Neuronal stem cell (in vitro differentiated cells): ENCODE data around the gene CORO1C.

Experiments
- DNase-seq: peaks from one replicate; pipeline ENCODE4 v3.0.0-alpha.2; 2013; ENCODE audit warnings: low spot score
- H2AFZ ChIP-seq: one replicate; pipeline ENCODE4 v1.6.1; 2013; ENCODE audit warnings: mild to moderate bottlenecking, low read length, inconsistent platforms
- H2AK5ac ChIP-seq: 2 replicates; pipeline ENCODE4 v1.6.1; 2013; ENCODE audit warnings: low read depth, mild to moderate bottlenecking, inconsistent platforms, low read length, moderate library complexity, mixed read lengths
- H2BK120ac ChIP-seq: 2 replicates; pipeline ENCODE4 v1.6.1; 2013; ENCODE audit warnings: low read depth, mild to moderate bottlenecking, inconsistent platforms, low read length, moderate library complexity, mixed read lengths
- H2BK12ac ChIP-seq: one replicate; pipeline ENCODE4 v1.6.1; 2013; ENCODE audit warnings: low read length, inconsistent platforms
- H2BK15ac ChIP-seq: 2 replicates; pipeline ENCODE4 v1.6.1; 2013; ENCODE audit warnings: mild to moderate bottlenecking, low read length, inconsistent platforms, mixed read lengths
- H2BK5ac ChIP-seq: one replicate; pipeline ENCODE4 v1.6.1; 2013; ENCODE audit warnings: inconsistent platforms, mild to moderate bottlenecking, low read length, moderate library complexity
- H3K14ac ChIP-seq: one replicate; pipeline ENCODE4 v1.6.1; 2013; ENCODE audit warnings: low read length, inconsistent platforms
- H3K18ac ChIP-seq: 2 replicates; pipeline ENCODE4 v1.6.1; 2013; ENCODE audit warnings: low read length, inconsistent platforms
- H3K23ac ChIP-seq: 2 replicates; pipeline ENCODE4 v1.6.1; 2013; ENCODE audit warnings: low read depth, mild to moderate bottlenecking, mixed read lengths, low read length, inconsistent platforms; ENCODE audit not compliant: poor library complexity
- H3K27ac ChIP-seq: replicated peaks from 3 replicates; pipeline ENCODE4 v1.5.1; 2013; ENCODE audit warnings: low read length, inconsistent platforms
- H3K27me3 ChIP-seq, 3 experiments: 2 replicates each; pipeline ENCODE4 v1.6.1; 2013; ENCODE audit warnings: low read length in 3 of 3, mild to moderate bottlenecking in 2 of 3, inconsistent platforms in 1 of 3, low read depth in 1 of 3, mixed read lengths in 1 of 3, moderate library complexity in 1 of 3; ENCODE audit not compliant: control insufficient read depth in 3 of 3, insufficient read depth in 3 of 3
- H3K36me3 ChIP-seq, 2 donors: replicated peaks in 1 of 2; 2 replicates each; pipeline ENCODE4 v1.6.1; 2013; ENCODE audit warnings: low read length in 2 of 2; ENCODE audit not compliant: control insufficient read depth in 2 of 2, insufficient read depth in 2 of 2
- H3K4ac ChIP-seq: 2 replicates; pipeline ENCODE4 v1.6.1; 2013; ENCODE audit warnings: inconsistent platforms, mild to moderate bottlenecking, low read length, moderate library complexity
- H3K4me1 ChIP-seq, 2 donors: 1 replicate in 1 of 2; 2 replicates in 1 of 2; pipeline ENCODE4 v1.6.1; 2013; ENCODE audit warnings: low read length in 2 of 2, low read depth in 1 of 2; ENCODE audit not compliant: control insufficient read depth in 2 of 2, insufficient read depth in 1 of 2
- H3K4me2 ChIP-seq: one replicate; pipeline ENCODE4 v1.6.1; 2013; ENCODE audit warnings: mild to moderate bottlenecking, low read length, inconsistent platforms; ENCODE audit not compliant: insufficient read depth, poor library complexity, severe bottlenecking
- H3K4me3 ChIP-seq, 2 donors: 2 replicates each; pipeline ENCODE4 v1.5.1; 2013; ENCODE audit warnings: low read length in 2 of 2, mild to moderate bottlenecking in 2 of 2, inconsistent platforms in 1 of 2, moderate library complexity in 1 of 2
- H3K79me1 ChIP-seq: one replicate; pipeline ENCODE4 v1.6.1; 2013; ENCODE audit warnings: low read depth, mild to moderate bottlenecking, inconsistent platforms, low read length, moderate library complexity
- H3K9ac ChIP-seq: one replicate; pipeline ENCODE4 v1.6.1; 2013; ENCODE audit warnings: mild to moderate bottlenecking, low read depth, low read length, inconsistent platforms; ENCODE audit not compliant: poor library complexity
- H3K9me3 ChIP-seq, 2 donors: replicated peaks in 1 of 2; 2 replicates each; pipeline versions ENCODE3 to v1.6.1; 2013; ENCODE audit warnings: low read length in 2 of 2, mild to moderate bottlenecking in 2 of 2, inconsistent platforms in 1 of 2, low read depth in 1 of 2, mixed read lengths in 1 of 2, moderate library complexity in 1 of 2; ENCODE audit not compliant: control insufficient read depth in 2 of 2, insufficient read depth in 1 of 2
- H4K8ac ChIP-seq: one replicate; pipeline ENCODE4 v1.6.1; 2013; ENCODE audit warnings: low read depth, mild to moderate bottlenecking, inconsistent platforms, low read length, moderate library complexity
- H4K91ac ChIP-seq: one replicate; pipeline ENCODE4 v1.6.1; 2013; ENCODE audit warnings: low read length, low read depth, mild to moderate bottlenecking, inconsistent platforms; ENCODE audit not compliant: poor library complexity
- WGBS, 2 donors: extraction: QIAGEN DNeasy Blood & Tissue Kit; methylation state at CpG; one replicate each; pipeline ENCODE4 v1.1.7; 2013; ENCODE audit warnings: missing lambda C conversion rate in 2 of 2, mixed read lengths in 1 of 2; ENCODE audit not compliant: insufficient read length in 2 of 2, insufficient replicate concordance in 1 of 2; ENCODE audit errors: extremely low coverage in 2 of 2; 5-methylcytosine and 5-hydroxymethylcytosine counted together

Gene CORO1C

GRCh38 chr12:108625228-108625627 lies 106.1 kb downstream of the CORO1C start:
- Histone ChIP-seq H3K23ac (no peak overlapping the region), H2BK5ac (no peak overlapping the region), H3K18ac (no peak overlapping the region), H2AFZ (no peak overlapping the region), H3K4me3 (no peak overlapping the region), H3K9me3 (no peaks in the 10 kb centered on the region), H3K27me3 (no peaks in the 10 kb centered on the region), H3K14ac (no peak overlapping the region), H2BK12ac (no peak overlapping the region), H2AK5ac (no peak overlapping the region), H2BK15ac (no peak overlapping the region), H3K4ac (no peak overlapping the region), H3K27ac (no peak overlapping the region), H3K9ac (no peak overlapping the region), H4K91ac (no peak overlapping the region), H4K8ac (no peak overlapping the region), H3K36me3 (no peaks in the 10 kb centered on the region), H2BK120ac (no peak overlapping the region), H3K79me1 (no peaks in the 10 kb centered on the region), H3K4me2 (no peak overlapping the region), H3K4me1 (peaks cover 17 to 36% of the 10 kb centered on the region in 2 donors)
- DNase-seq = no peak
- WGBS, 2 donors = no CpG with 5 or more reads among the region's 3 CpGs

GRCh38 chr12:108623577-108623976 lies 107.7 kb downstream of the CORO1C start:
- H2AFZ ChIP-seq = no peak overlapping the region
- H2BK5ac ChIP-seq = no peak overlapping the region
- H3K36me3 ChIP-seq = no peaks in the 10 kb centered on the region
- H2BK12ac ChIP-seq = peak overlapping the region; percentile 18
- no peaks in the 10 kb centered on the region for H3K9me3 ChIP-seq
- peak overlapping the region; percentile 71 for H2BK15ac ChIP-seq
- H3K23ac ChIP-seq = peak overlapping the region; percentile 16
- DNase-seq = no peak
- no peaks in the 10 kb centered on the region for H3K79me1 ChIP-seq
- H4K91ac ChIP-seq = peak overlapping the region; percentile 30
- H3K18ac ChIP-seq = peak overlapping the region; percentile 30
- H2BK120ac ChIP-seq = peak overlapping the region; percentile 22
- WGBS, 2 donors = no CpG with 5 or more reads among the region's 8 CpGs
- no peaks in the 10 kb centered on the region for H3K27me3 ChIP-seq
- peak overlapping the region; percentile 21 for H3K27ac ChIP-seq
- peak overlapping the region; percentile 26 for H3K9ac ChIP-seq
- H3K4me2 ChIP-seq = no peak overlapping the region
- peaks cover 10 to 25% of the 10 kb centered on the region in 2 donors for H3K4me1 ChIP-seq
- H2AK5ac ChIP-seq = peak overlapping the region; percentile 35
- no peak overlapping the region for H3K14ac ChIP-seq
- no peak overlapping the region for H3K4ac ChIP-seq
- H3K4me3 ChIP-seq = no peak overlapping the region
- no peak overlapping the region for H4K8ac ChIP-seq

GRCh38 chr12:108622921-108623514 lies 108.3 kb downstream of the CORO1C start:
- Histone ChIP-seq H4K8ac (no peak overlapping the region), H3K4me3 (no peak overlapping the region), H3K36me3 (no peaks in the 10 kb centered on the region), H2BK120ac (peak overlapping the region; percentile 0), H4K91ac (peak overlapping the region; percentile 30), H3K18ac (peak overlapping the region; percentile 39), H2BK5ac (no peak overlapping the region), H2AK5ac (peak overlapping the region; percentile 35), H3K4me1 (peaks cover 7 to 23% of the 10 kb centered on the region in 2 donors), H2AFZ (peak overlapping the region; percentile 90), H2BK12ac (peak overlapping the region; percentile 18), H3K9me3 (no peaks in the 10 kb centered on the region), H3K14ac (no peak overlapping the region), H3K27me3 (no peaks in the 10 kb centered on the region), H3K4ac (no peak overlapping the region), H3K4me2 (no peak overlapping the region), H3K23ac (no peak overlapping the region), H2BK15ac (peak overlapping the region; percentile 71), H3K27ac (no peak overlapping the region), H3K79me1 (no peaks in the 10 kb centered on the region), H3K9ac (no peak overlapping the region)
- WGBS, 2 donors = no CpG with 5 or more reads among the region's 14 CpGs
- DNase-seq = no peak

- Histone ChIP-seq H3K4me1 (peaks cover 7 to 22% of the 10 kb centered on the region in 2 donors), H3K4ac (no peak overlapping the region), H3K9ac (no peak overlapping the region), H4K8ac (no peak overlapping the region), H3K27ac (no peak overlapping the region), H2AFZ (peak overlapping the region; percentile 90), H3K9me3 (no peaks in the 10 kb centered on the region), H2BK15ac (no peak overlapping the region), H3K79me1 (no peaks in the 10 kb centered on the region), H3K18ac (peak overlapping the region; percentile 33), H3K36me3 (no peaks in the 10 kb centered on the region), H3K4me3 (no peak overlapping the region), H3K14ac (no peak overlapping the region), H3K4me2 (no peak overlapping the region), H2AK5ac (no peak overlapping the region), H4K91ac (no peak overlapping the region), H3K23ac (no peak overlapping the region), H2BK120ac (peak overlapping the region; percentile 0), H2BK12ac (no peak overlapping the region), H2BK5ac (no peak overlapping the region), H3K27me3 (no peaks in the 10 kb centered on the region)
- DNase-seq = no peak
- WGBS, 2 donors = no CpG with 5 or more reads among the region's 4 CpGs
Measured at GRCh38 chr12:108622421-108622820, 108.9 kb downstream of the CORO1C start.
